ENCODE data around the gene COPS2. TPM values are rescaled to one million over a fixed set of nuclear protein-coding genes. Genes with fewer than 3 reads are reported as not detected.

Gene COPS2
- total RNA-seq, 1 experiment from 2014 or later: 88.3 TPM

DNA sequence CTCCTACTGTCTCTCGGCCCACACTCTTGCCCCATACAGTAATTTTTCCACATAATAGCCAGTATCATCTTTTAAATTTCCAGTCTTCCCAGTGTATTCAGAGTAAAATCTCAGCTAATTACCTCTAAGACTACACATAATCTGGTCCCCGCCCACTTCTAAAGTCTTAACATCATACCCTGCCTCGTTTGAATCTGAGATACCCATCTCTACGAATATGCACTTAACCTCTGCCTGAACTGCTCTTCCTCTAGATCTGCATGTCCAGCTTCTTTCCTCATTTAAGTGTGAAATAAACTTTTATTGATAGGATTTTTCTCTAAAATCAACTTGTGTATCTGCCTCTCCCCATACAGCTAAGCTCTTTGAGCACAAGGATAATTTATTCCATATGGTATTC, 34.6 kb downstream of the COPS2 start:
- Mint-ChIP-seq H3K9me3 (no peaks in the 10 kb centered on the region), H3K36me3 (ENCODE audit: insufficient read depth in 1 of 3, low read depth in 3 of 3) (peaks cover 0 to 7% (median 0%) of the 10 kb centered on the region in 3 experiments; a peak in 2 of 7 replicates), H3K27ac (peak overlapping the region in 1 of 3 experiments; percentile 91; a peak in 2 of 7 replicates), H3K27me3 (ENCODE audit: low read depth) (no peaks in the 10 kb centered on the region), H3K4me3 (no peak overlapping the region), H3K4me1 (peaks cover 6% of the 10 kb centered on the region in 2 experiments)
- Histone ChIP-seq H2BK5ac (ENCODE audit: insufficient read length, low read length) (no peak overlapping the region), H2BK120ac (ENCODE audit: low read depth, low read length, poor library complexity, severe bottlenecking) (no peak overlapping the region), H2AK5ac (ENCODE audit: insufficient read length, low read length) (no peak overlapping the region), H4K8ac (replicated peaks; ENCODE audit: insufficient read length, low read depth, low read length) (no peak overlapping the region), H3K56ac (ENCODE audit: insufficient read length, low read depth, low read length) (no peak overlapping the region), H3K79me1 (ENCODE audit: insufficient read depth, low read depth, low read length, poor library complexity, severe bottlenecking) (no peaks in the 10 kb centered on the region), H3K9ac (ENCODE audit: extremely low read depth, insufficient read length, low read length) (no peak overlapping the region), H4K91ac (ENCODE audit: insufficient read length, low read depth, low read length) (no peak overlapping the region), H3T11ph (ENCODE audit: low read length) (no peak overlapping the region), H4K20me1 (ENCODE audit: control insufficient read depth, insufficient read depth, insufficient read length) (no peaks in the 10 kb centered on the region), H2BK12ac (ENCODE audit: insufficient read length, low read depth, low read length) (no peak overlapping the region), H4K5ac (ENCODE audit: insufficient read length, low read depth, low read length) (no peak overlapping the region), H3K14ac (ENCODE audit: insufficient read depth, low read length) (no peak overlapping the region), H3K4ac (ENCODE audit: low read depth, low read length) (no peak overlapping the region), H3K18ac (ENCODE audit: insufficient read length, low read depth, low read length) (no peak overlapping the region), H3K23me2 (ENCODE audit: insufficient read length, low read depth, low read length, poor library complexity, severe bottlenecking) (no peaks in the 10 kb centered on the region), H2BK20ac (ENCODE audit: low read depth, low read length, poor library complexity, severe bottlenecking) (no peak overlapping the region), H3K4me1 (ENCODE audit: insufficient read depth, low read length) (no peaks in the 10 kb centered on the region), H2AFZ (ENCODE audit: low read length) (no peak overlapping the region), H3K9me3 (ENCODE audit: control insufficient read depth, low read depth, low read length) (no peaks in the 10 kb centered on the region), H3K79me2 (ENCODE audit: insufficient read depth, low read length) (no peaks in the 10 kb centered on the region), H3K27ac (ENCODE audit: insufficient read length, low read depth, low read length) (no peak overlapping the region), H3K27me3 (ENCODE audit: insufficient read depth, low read length) (no peaks in the 10 kb centered on the region), H2BK15ac (ENCODE audit: low read depth, low read length) (no peak overlapping the region), H3K23ac (ENCODE audit: insufficient read length, low read depth, low read length) (no peak overlapping the region), H3K4me2 (ENCODE audit: insufficient read depth, insufficient read length, low read length) (no peak overlapping the region)
- no peak for TF ChIP-seq CTCF (conservative IDR thresholded peaks at IDR 0.05)
- no CpG with 5 or more reads among the region's 4 CpGs for WGBS (ENCODE audit: extremely low coverage, insufficient read length, low lambda C conversion rate)
- no peak for DNase-seq

Measured in H9 (cell line).